GM13976 (cell line): ENCODE measurements around the gene KLHL29.
"Not testable (repeated sequence)": the region's sequence is repeated elsewhere in the genome, so short reads cannot be mapped to it uniquely, and the experiment has no call there.

Source experiments
- DNase-seq: peaks from one replicate; pipeline ENCODE4 v3.0.0; 2012; ENCODE audit warnings: low spot score
- in situ Hi-C: fragments of 300-500 bp; cut with MboI; formaldehyde crosslinking; loops from one replicate; pipeline ENCODE4 v1.12.0; 2022; ENCODE audit warnings: low sequenced_read_pairs, mixed read lengths, inconsistent platforms; ENCODE audit not compliant: unreplicated experiment
- TF ChIP-seq, protein P1 (sequence below): IDR thresholded peaks from 2 replicates; pipeline ENCODE4 v1.5.1; 2012; ENCODE audit warnings: borderline replicate concordance, mild to moderate bottlenecking; ENCODE audit not compliant: insufficient read depth; ENCODE audit errors: extremely low read depth, missing control alignments, control extremely low read depth

Gene KLHL29

DNA sequence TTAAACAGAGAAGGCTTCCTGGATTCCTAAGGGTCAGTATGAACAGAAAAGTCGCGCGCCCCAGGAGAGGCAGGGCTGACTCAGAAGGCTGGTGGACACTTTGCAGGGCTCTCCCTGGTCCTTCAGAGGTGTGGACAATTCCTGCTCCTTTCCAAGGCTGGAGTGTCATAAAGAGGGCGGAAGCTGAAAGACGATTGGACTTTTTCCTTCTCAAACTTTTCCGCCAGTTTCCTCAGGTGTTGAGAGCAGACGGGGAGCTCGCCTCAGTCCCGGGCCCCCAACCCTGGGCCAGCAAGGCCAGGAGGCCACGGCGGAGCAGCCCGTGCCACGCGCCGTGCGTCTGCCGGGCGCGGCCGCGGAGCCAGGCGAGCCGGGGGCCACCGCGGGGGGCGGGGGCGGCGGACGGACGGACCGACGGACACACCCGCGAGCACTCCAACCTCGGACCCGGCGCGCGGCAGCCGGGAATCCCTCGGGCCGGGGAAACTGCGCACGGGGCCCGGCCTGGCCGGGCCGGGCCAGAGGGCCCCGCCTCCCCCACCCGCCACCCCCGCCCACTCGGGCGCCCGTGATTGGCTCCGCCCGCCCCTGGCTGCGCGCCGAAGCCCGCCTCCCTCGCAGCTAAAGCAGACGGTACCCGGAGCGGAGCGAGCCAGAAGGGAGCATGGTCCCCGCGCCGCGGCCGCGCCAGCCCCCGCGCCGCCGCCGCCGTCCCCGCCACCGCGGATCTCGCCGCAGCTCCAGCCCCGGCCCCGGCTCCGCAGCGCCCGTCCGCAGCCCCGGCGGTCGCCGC, at the start of gene KLHL29:
Gene KLHL29 (plus strand): TSS at position 629 of the 793 bp plus-strand sequence. CDS start 177,018 bp downstream, outside the sequence.
- peak; percentile 92 for DNase-seq
- in situ Hi-C loops: no loop called here
- TF ChIP-seq, protein P1, sequence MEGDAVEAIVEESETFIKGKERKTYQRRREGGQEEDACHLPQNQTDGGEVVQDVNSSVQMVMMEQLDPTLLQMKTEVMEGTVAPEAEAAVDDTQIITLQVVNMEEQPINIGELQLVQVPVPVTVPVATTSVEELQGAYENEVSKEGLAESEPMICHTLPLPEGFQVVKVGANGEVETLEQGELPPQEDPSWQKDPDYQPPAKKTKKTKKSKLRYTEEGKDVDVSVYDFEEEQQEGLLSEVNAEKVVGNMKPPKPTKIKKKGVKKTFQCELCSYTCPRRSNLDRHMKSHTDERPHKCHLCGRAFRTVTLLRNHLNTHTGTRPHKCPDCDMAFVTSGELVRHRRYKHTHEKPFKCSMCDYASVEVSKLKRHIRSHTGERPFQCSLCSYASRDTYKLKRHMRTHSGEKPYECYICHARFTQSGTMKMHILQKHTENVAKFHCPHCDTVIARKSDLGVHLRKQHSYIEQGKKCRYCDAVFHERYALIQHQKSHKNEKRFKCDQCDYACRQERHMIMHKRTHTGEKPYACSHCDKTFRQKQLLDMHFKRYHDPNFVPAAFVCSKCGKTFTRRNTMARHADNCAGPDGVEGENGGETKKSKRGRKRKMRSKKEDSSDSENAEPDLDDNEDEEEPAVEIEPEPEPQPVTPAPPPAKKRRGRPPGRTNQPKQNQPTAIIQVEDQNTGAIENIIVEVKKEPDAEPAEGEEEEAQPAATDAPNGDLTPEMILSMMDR: no peak

DNA sequence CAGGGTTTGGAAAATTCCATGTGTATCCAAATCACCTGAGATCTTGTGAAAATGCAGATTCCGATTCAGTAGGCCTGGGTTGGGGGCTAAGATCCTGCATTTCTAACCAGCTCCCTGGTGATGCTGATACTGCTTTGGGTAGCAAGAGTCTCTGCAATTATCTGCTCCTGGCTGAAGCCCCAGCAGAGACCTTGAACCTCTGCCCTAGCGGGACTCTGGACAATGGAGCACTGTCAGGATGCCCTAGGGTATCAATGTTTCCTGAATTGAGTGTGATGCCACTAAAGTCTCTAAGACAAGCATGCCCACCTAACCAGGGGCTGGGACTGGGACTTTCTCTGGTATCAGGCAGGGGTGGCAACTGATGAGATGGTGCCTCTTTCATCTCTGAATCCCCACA, 49.4 kb upstream of the KLHL29 start:
- TF ChIP-seq, protein P1: no peak
- in situ Hi-C loops: no loop called here
- no peak for DNase-seq

DNA sequence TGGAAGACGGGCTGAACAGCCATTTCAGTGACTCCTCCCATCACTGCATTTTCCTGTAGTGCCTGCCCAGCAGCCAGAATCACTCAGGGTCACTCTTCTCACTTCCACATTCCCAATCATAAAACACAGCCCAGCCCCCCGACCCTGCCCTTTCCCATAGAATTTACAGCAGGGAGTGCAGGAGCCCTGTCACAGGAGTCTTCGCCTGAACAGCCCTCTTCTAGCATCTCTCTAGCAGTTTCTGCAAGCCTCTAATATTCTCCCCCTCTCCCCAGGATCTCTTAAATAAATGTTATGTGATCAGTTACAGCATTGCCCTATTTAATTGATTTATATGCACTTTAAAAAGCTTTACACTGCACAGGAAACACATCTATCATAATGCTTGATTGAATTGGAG, 42.9 kb upstream of the KLHL29 start:
- DNase-seq: no peak
- in situ Hi-C loops: no loop called here
- TF ChIP-seq, protein P1: no peak

DNA sequence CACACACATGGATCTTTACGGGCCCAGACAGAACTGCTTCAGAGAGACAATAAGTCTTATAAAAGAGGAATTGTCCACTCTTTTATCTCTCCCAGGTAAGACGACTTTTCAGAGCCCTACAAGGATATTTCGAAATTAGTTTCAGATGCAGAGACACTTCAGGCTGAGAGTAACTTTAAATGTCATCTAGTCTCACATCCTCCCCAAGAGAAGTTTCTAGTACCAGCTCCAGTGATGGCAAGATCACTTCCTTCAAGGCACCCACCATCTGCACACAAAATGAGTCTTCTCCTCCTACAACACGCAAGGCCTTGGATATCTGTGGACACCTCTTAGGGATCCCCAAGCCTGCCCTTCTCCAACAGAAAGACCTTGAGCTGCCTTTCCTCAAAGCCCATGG, 39.0 kb upstream of the KLHL29 start:
- no peak for DNase-seq
- TF ChIP-seq, protein P1: no peak
- in situ Hi-C loops: no loop called here

DNA sequence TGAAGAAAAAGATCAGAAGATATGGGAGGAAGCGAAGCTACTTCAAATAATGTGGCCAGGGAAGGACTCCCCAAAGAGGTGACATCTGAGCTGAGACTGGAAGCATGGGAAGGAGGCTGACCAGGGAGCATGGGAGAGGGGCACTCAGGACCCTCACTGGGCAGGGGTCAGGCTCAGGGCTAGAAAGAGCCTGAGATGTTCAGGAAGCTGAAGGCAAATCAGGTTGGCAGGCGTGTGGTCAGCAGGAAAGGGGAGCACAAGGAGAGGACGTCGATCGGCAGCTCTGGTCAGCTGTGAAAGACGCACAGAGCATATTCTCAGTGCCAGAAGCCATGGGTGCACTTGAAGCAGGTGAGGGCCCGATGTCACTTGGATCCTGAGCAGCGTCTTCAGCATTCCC, 38.2 kb upstream of the KLHL29 start:
- no peak for DNase-seq
- TF ChIP-seq, protein P1: no peak
- in situ Hi-C loops: no loop called here

DNA sequence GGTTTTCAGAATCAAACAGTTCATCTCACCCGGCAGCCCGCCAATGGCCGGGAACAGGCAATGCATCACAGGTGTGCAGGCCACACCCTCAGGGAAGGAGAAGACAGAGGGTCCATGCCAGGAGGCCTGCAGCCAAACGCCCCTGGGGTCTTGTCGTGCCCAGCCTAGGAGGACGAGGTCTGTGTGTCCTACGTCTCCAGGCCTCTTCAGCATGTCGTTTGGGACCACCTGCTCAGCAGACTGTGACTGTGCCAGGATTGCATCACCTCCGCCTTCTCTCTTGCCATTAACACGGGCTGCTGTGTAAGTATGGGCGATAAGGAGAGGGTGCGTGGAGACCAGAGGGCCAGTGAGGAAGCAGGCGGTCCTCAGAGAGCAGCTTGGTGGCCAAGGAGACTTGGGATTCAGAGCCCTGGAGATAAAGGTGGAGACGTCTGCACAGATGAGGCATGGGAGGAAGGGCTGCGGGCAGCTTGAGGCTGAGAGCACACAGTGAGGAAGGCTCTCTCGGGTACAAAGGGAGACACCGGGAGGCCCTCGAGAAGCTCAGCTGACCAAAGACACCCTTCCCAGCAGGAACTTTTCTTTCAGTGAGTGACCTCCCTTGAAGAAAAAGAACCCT, 37.4 kb upstream of the KLHL29 start:
- TF ChIP-seq, protein P1: no peak
- in situ Hi-C loops: no loop called here
- DNase-seq: no peak

DNA sequence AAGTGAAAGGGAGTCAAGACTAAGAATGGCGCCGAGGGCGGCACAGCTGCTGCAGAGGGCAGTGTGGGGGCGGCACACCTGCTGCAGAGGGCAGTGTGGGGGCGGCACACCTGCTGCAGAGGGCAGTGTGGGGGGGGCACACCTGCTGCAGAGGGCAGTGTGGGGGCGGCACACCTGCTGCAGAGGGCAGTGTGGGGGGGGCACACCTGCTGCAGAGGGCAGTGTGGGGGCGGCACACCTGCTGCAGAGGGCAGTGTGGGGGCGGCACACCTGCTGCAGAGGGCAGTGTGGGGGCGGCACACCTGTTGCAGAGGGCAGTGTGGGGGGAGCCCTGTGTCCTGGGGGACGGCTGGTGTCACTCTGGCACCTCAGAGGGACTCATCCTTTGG, 36.9 kb upstream of the KLHL29 start:
- DNase-seq, in situ Hi-C loops: not testable (repeated sequence)
